Psoas muscle (tissue), 8 donors: ENCODE measurements around the gene BRD2. TPM values are rescaled to one million over a fixed set of nuclear protein-coding genes. Genes with fewer than 3 reads are reported as not detected.

Experiments used
- ATAC-seq, 4 donors: fragments of 200-7000 bp; cut with Tn5 transposase; one replicate each; pipeline ENCODE4 v1.9.1; 2020; ENCODE audit warnings: moderate library complexity in 3 of 4, mild to moderate bottlenecking in 2 of 4
- DNase-seq, 2 donors: peaks; one replicate each; pipeline ENCODE4 v3.0.0-alpha.2; 2020
- H3K27ac ChIP-seq: fragments of 200-600 bp; one replicate; pipeline ENCODE4 v1.8.0; 2022
- H3K27me3 ChIP-seq, 3 donors: fragments of 200-600 bp in 1 of 3; one replicate each; pipeline versions ENCODE4 v1.6.1 to v1.8.0; 2013 to 2022; ENCODE audit warnings: low read length in 2 of 3, mild to moderate bottlenecking in 2 of 3, moderate library complexity in 1 of 3; ENCODE audit not compliant: insufficient read depth in 3 of 3
- H3K36me3 ChIP-seq, 2 donors: fragments of 200-600 bp in 1 of 2; one replicate each; pipeline versions ENCODE4 v1.6.1 to v1.8.0; 2013 to 2022; ENCODE audit warnings: low read depth in 1 of 2, mild to moderate bottlenecking in 1 of 2, moderate library complexity in 1 of 2; ENCODE audit not compliant: insufficient read depth in 1 of 2
- H3K4me1 ChIP-seq: fragments of 200-600 bp; one replicate; pipeline ENCODE4 v1.8.0; 2022
- H3K4me3 ChIP-seq: fragments of 200-600 bp; one replicate; pipeline ENCODE4 v1.8.0; 2022; ENCODE audit warnings: mild to moderate bottlenecking
- H3K9me3 ChIP-seq: fragments of 200-600 bp; one replicate; pipeline ENCODE4 v1.8.0; 2022
- CTCF ChIP-seq: fragments of 200-600 bp; IDR thresholded peaks from one replicate; pipeline ENCODE4 v1.8.0; 2022; ENCODE audit warnings: antibody characterized with exemption
- WGBS, 3 donors: extraction: QIAGEN DNeasy Blood & Tissue Kit; methylation state at CpG; one replicate each; pipeline versions ENCODE4 v1.1.6 to v1.1.7; 2013; 5-methylcytosine and 5-hydroxymethylcytosine counted together
- intact Hi-C, 2 donors: fragments of 100-400 bp; cut with DNase I; formaldehyde crosslinking; loops; one replicate each; pipeline versions ENCODE4 v1.11.0 to v1.14.2; 2022
- polyA plus RNA-seq, 3 donors: library from polyadenylated mRNA; stranded (reverse); fragments of 200-250 nt; gene quantifications; one replicate each; pipeline ENCODE4 v1.2.3, GENCODE V29; 2013
- total RNA-seq, 4 donors: library from RNA; stranded (reverse); fragmentation: NEBNext Ultra II Directional in 2 of 4; extraction: Animal tissue kit (Norgen Biotek cat#: 25700) in 2 of 4; gene quantifications; one replicate each; pipeline versions ENCODE4 v1.2.1 to v1.2.4, GENCODE V29; 2021 to 2023
- donor health status: healthy with polysubstance abuse.
- donor health status: DM: no; HTN: no; CAD: no; lungs with moderate emphysema.
- donor health status: Bipolar disorder and iron deficiency.
- donor health status: healthy.
- donor health status: DM: yes; HTN: yes; CAD: no.
- donor health status: DM: no; HTN: no; CAD: no.
- donor health status: DM: no; HTN: no; CAD: no.
- donor health status: DM: yes; HTN: yes; CAD: no.

BRD2 gene
- total and polyA plus RNA-seq, 7 donors: 62.2 to 135 (median 93.0) TPM

DNA sequence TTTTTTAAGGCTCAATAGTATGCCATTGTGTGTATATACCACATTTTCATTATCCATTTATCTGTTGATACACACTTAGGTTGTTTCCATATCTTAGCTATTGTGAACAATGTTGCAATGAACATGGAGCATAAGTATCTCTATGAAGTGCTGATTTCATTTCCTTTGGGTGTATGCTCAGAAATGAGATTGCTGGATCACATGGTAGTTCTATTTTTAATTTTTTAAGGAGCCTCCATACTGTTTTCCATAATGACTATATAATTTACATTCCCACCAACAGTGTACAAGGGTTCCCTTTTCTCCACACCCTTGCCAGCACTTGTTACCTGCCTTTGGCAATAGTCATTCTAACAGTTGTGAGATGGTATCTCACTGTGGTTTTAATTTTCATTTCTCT is 56.1 kb downstream of the BRD2 start:
- Histone ChIP-seq H3K9me3 (no peaks in the 10 kb centered on the region), H3K27me3 (peaks cover 0 to 5% (median 0%) of the 10 kb centered on the region in 3 donors), H3K4me1 (peaks cover 4% of the 10 kb centered on the region), H3K27ac (no peak overlapping the region), H3K4me3 (no peak overlapping the region), H3K36me3 (no peaks in the 10 kb centered on the region)
- DNase-seq (no peak), ATAC-seq (no peak)
- intact Hi-C loops: no loop called here
- no peak for TF ChIP-seq CTCF

GRCh38 chr6:33028220-33028849 is 59.9 kb downstream of the BRD2 start:
- no peak for DNase-seq
- TF ChIP-seq CTCF: no peak
- no peaks in the 10 kb centered on the region for H3K9me3 ChIP-seq
- H3K27ac ChIP-seq: peak overlapping the region; percentile 51
- peaks cover 0 to 5% (median 0%) of the 10 kb centered on the region in 3 donors for H3K27me3 ChIP-seq
- H3K4me1 ChIP-seq: no peaks in the 10 kb centered on the region
- ATAC-seq: no peak
- 21 to 46% (median 24%) methylated on average over 1 of the region's 1 CpG for WGBS, 3 donors
- no peak overlapping the region for H3K4me3 ChIP-seq
- H3K36me3 ChIP-seq: no peaks in the 10 kb centered on the region
- intact Hi-C loops: no loop called here

DNA sequence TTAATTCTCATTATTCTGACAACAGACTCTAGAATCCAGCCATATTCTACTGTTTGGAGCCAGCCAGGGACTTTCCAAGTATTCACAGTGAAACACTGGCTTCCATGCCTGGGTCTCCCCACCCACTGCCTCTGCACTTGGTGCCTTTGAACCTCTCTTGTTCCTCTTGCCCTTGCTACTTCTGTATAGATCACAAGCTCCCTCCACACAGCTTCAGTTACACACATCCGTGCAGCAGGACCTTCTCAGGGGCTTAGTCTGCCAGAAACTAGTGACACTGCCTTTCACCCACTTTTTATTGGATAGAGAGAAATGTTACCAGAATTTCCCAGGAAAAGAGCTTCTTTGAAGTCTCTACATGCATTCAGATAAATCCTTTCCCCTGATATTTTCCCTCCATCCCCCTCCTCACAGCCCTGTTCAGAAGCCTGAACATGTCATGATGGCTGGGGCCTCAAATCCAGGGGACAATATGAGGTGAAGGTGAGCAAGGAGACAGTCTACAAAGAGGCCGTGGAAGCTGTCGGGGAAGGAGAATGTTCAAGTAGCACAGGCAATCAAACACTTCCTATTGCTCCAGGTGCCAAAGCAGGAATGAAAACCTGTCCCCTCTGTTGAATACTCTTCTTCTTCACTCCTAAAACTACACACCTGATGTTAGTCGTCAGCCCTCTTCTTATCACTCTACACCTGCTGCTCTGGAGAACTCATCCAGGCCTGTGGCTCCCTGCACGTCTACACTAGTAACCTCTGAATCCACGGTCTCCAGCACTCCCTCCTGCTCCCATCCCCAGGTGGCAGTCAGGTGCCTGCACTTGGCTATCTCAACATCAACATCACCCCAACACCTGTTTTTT is 61.2 kb downstream of the BRD2 start:
- 43 to 60% (median 46%) methylated on average over 6 of the region's 6 CpGs for WGBS, 3 donors
- Histone ChIP-seq H3K36me3 (no peaks in the 10 kb centered on the region), H3K27me3 (peaks cover 0 to 5% (median 4%) of the 10 kb centered on the region in 3 donors), H3K4me1 (no peaks in the 10 kb centered on the region), H3K4me3 (no peak overlapping the region), H3K27ac (peak overlapping the region; percentile 51), H3K9me3 (no peaks in the 10 kb centered on the region)
- TF ChIP-seq CTCF: no peak
- DNase-seq (no peak), ATAC-seq (peak in 1 of 4 donors; percentile 51)
- intact Hi-C loops: no loop called here

DNA sequence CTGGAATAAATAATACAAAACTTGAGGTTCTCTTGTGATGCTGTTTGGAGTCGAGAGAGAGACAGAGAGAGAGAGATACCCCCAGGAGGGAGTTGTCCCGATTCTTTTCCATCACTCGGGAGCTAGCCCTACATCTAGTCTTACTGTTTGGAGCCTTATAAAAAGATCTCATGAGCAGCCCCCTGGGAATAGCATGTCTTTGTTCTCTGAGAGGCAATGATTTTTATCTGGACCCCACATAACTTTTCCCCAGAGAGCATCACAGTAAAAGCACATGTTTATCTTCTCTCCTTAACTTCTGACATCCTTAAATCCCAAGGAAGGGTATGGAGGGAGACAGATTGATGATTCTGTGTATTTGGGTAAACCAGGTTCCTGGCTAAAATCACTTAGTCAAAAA is 61.9 kb downstream of the BRD2 start:
- WGBS, 3 donors: 33 to 54% (median 41%) methylated on average over 3 of the region's 3 CpGs
- H3K27me3 ChIP-seq: peaks cover 0 to 9% (median 5%) of the 10 kb centered on the region in 3 donors
- H3K36me3 ChIP-seq: no peaks in the 10 kb centered on the region
- no peak for TF ChIP-seq CTCF
- peak overlapping the region; percentile 41 for H3K27ac ChIP-seq
- DNase-seq: no peak
- H3K4me3 ChIP-seq: no peak overlapping the region
- no peak for ATAC-seq
- no peaks in the 10 kb centered on the region for H3K4me1 ChIP-seq
- intact Hi-C loops: no loop called here
- H3K9me3 ChIP-seq: peaks cover 5% of the 10 kb centered on the region

Other genes starting within 250 kb of the BRD2 start
- gene HLA-DQA2, start 227.2 kb upstream of the BRD2 start, total RNA-seq: 1 to 10 TPM in 1 of 4 donors, under 1 TPM in 2, not detected in 1; 0.16 to 1.8 (median 0.99) TPM
- gene HLA-DQA2, start 227.2 kb upstream of the BRD2 start, polyA plus RNA-seq: not detected
- 1 to 10 TPM in 2 of 4 donors, under 1 TPM in 1, not detected in 1; 0.38 to 1.2 (median 1.2) TPM for gene HLA-DQB2, start 205.1 kb upstream of the BRD2 start, total RNA-seq
- not detected for gene HLA-DQB2, start 205.1 kb upstream of the BRD2 start, polyA plus RNA-seq
- gene HLA-DOB, start 151.6 kb upstream of the BRD2 start, total RNA-seq: under 1 TPM in 1 of 4 donors, not detected in 3; 0.21 TPM
- under 1 TPM; 0.10 to 0.25 (median 0.18) TPM for gene HLA-DOB, start 151.6 kb upstream of the BRD2 start, polyA plus RNA-seq
- gene TAP2, start 129.9 kb upstream of the BRD2 start, total RNA-seq: 10 to 100 TPM; 13.6 to 18.5 (median 16.5) TPM
- gene TAP2, start 129.9 kb upstream of the BRD2 start, polyA plus RNA-seq: 10 to 100 TPM in 1 of 3 donors, 1 to 10 TPM in 2; 7.6 to 16.6 (median 7.7) TPM
- gene PSMB8, start 124.5 kb upstream of the BRD2 start, total RNA-seq: 10 to 100 TPM in 3 of 4 donors, 1 to 10 TPM in 1; 7.0 to 10.8 (median 10.2) TPM
- 10 to 100 TPM in 2 of 3 donors, 1 to 10 TPM in 1; 7.7 to 19.2 (median 14.2) TPM for gene PSMB8, start 124.5 kb upstream of the BRD2 start, polyA plus RNA-seq
- gene TAP1, start 114.9 kb upstream of the BRD2 start, total RNA-seq: 10 to 100 TPM; 14.1 to 23.5 (median 16.8) TPM
- gene TAP1, start 114.9 kb upstream of the BRD2 start, polyA plus RNA-seq: 10 to 100 TPM; 15.2 to 21.7 (median 17.7) TPM
- gene PSMB9, start 114.4 kb upstream of the BRD2 start, total RNA-seq: 10 to 100 TPM in 2 of 4 donors, 1 to 10 TPM in 2; 6.6 to 10.5 (median 10.0) TPM
- gene PSMB9, start 114.4 kb upstream of the BRD2 start, polyA plus RNA-seq: 10 to 100 TPM in 2 of 3 donors, 1 to 10 TPM in 1; 8.0 to 18.0 (median 13.2) TPM
- 1 to 10 TPM; 1.4 to 7.6 (median 3.6) TPM for gene HLA-DMB, start 27.6 kb upstream of the BRD2 start, total RNA-seq
- gene HLA-DMB, start 27.6 kb upstream of the BRD2 start, polyA plus RNA-seq: 1 to 10 TPM; 2.8 to 3.1 (median 2.9) TPM
- 10 to 100 TPM in 2 of 4 donors, 1 to 10 TPM in 2; 3.2 to 12.0 (median 9.4) TPM for gene HLA-DMA, start 15.5 kb upstream of the BRD2 start, total RNA-seq
- 1 to 10 TPM; 6.3 to 7.4 (median 7.1) TPM for gene HLA-DMA, start 15.5 kb upstream of the BRD2 start, polyA plus RNA-seq
- gene HLA-DOA, start 41.0 kb downstream of the BRD2 start, total RNA-seq: 1 to 10 TPM in 2 of 4 donors, under 1 TPM in 2; 0.48 to 1.5 (median 0.85) TPM
- under 1 TPM; 0.36 to 0.77 (median 0.58) TPM for gene HLA-DOA, start 41.0 kb downstream of the BRD2 start, polyA plus RNA-seq
- 10 to 100 TPM; 13.8 to 52.6 (median 20.2) TPM for gene HLA-DPA1, start 105.1 kb downstream of the BRD2 start, total RNA-seq
- 10 to 100 TPM; 10.7 to 12.3 (median 10.9) TPM for gene HLA-DPA1, start 105.1 kb downstream of the BRD2 start, polyA plus RNA-seq
- 10 to 100 TPM; 11.9 to 33.2 (median 18.3) TPM for gene HLA-DPB1, start 107.4 kb downstream of the BRD2 start, total RNA-seq
- 10 to 100 TPM; 11.0 to 17.9 (median 11.1) TPM for gene HLA-DPB1, start 107.4 kb downstream of the BRD2 start, polyA plus RNA-seq
- gene COL11A2, start 223.9 kb downstream of the BRD2 start, total RNA-seq: 1 to 10 TPM in 1 of 4 donors, under 1 TPM in 3; 0.27 to 1.3 (median 0.51) TPM
- under 1 TPM; 0.35 to 0.69 (median 0.61) TPM for gene COL11A2, start 223.9 kb downstream of the BRD2 start, polyA plus RNA-seq
- 10 to 100 TPM; 31.3 to 43.7 (median 36.0) TPM for gene RXRB, start 232.1 kb downstream of the BRD2 start, total RNA-seq
- gene RXRB, start 232.1 kb downstream of the BRD2 start, polyA plus RNA-seq: 10 to 100 TPM; 19.2 to 45.9 (median 29.3) TPM
- 10 to 100 TPM; 17.6 to 41.4 (median 28.4) TPM for gene SLC39A7, start 232.3 kb downstream of the BRD2 start, total RNA-seq
- 100 to 1,000 TPM in 1 of 3 donors, 10 to 100 TPM in 2; 44.8 to 126 (median 53.5) TPM for gene SLC39A7, start 232.3 kb downstream of the BRD2 start, polyA plus RNA-seq
- 10 to 100 TPM in 3 of 4 donors, 1 to 10 TPM in 1; 5.3 to 18.9 (median 11.9) TPM for gene HSD17B8, start 236.1 kb downstream of the BRD2 start, total RNA-seq
- gene HSD17B8, start 236.1 kb downstream of the BRD2 start, polyA plus RNA-seq: 10 to 100 TPM in 2 of 3 donors, 1 to 10 TPM in 1; 9.6 to 12.3 (median 10.2) TPM
- 10 to 100 TPM; 27.9 to 31.6 (median 29.1) TPM for gene RING1, start 239.9 kb downstream of the BRD2 start, total RNA-seq
- gene RING1, start 239.9 kb downstream of the BRD2 start, polyA plus RNA-seq: 10 to 100 TPM; 29.9 to 39.4 (median 34.6) TPM